ENCODE measurements around the gene HUS1B. TPM values are rescaled to one million over a fixed set of nuclear protein-coding genes. Genes with fewer than 3 reads are reported as not detected.

HUS1B gene
- total RNA-seq, 4 donors from 2014 or later = 2.3 to 4.8 (median 4.0) TPM

- WGBS, 2 donors = 95% methylated on average over 9 of the region's 9 CpGs
- H3K36me3 ChIP-seq = no peaks in the 10 kb centered on the region
- DNase-seq = no peak
- H3K4me3 ChIP-seq (replicated peaks in 1 of 3) = no peak overlapping the region
- intact Hi-C loops (cut with DNase I) = no loop called here
- H3K9me3 ChIP-seq = no peaks in the 10 kb centered on the region
- no peak for TF ChIP-seq CTCF (IDR thresholded peaks at IDR 0.05)
- TF ChIP-seq POLR2A (IDR thresholded peaks at IDR 0.05) = no peak
- no peaks in the 10 kb centered on the region for H3K27me3 ChIP-seq
- no peaks in the 10 kb centered on the region for H3K4me1 ChIP-seq
- no peak overlapping the region for H3K27ac ChIP-seq
Observed at GRCh38 chr6:626236-626635, 30.7 kb downstream of the HUS1B start.

- Histone ChIP-seq H3K4me3 (replicated peaks in 1 of 3) (no peak overlapping the region), H3K27me3 (no peaks in the 10 kb centered on the region), H3K27ac (no peak overlapping the region), H3K9me3 (no peaks in the 10 kb centered on the region), H3K36me3 (no peaks in the 10 kb centered on the region), H3K4me1 (no peaks in the 10 kb centered on the region)
- 87% methylated on average over 11 of the region's 11 CpGs for whole genome bisulfite sequencing, 2 donors
- TF ChIP-seq POLR2A (IDR thresholded peaks at IDR 0.05) = no peak
- TF ChIP-seq CTCF (IDR thresholded peaks at IDR 0.05) = no peak
- intact Hi-C loops (cut with DNase I) = no loop called here
- no peak for DNase-seq
Observed at GRCh38 chr6:624979-625378, 31.9 kb downstream of the HUS1B start.

- no peak overlapping the region for H3K27ac ChIP-seq
- TF ChIP-seq POLR2A (IDR thresholded peaks at IDR 0.05) (no peak), CTCF (IDR thresholded peaks at IDR 0.05) (no peak)
- no peak overlapping the region for H3K4me3 ChIP-seq (replicated peaks in 1 of 3)
- H3K27me3 ChIP-seq = no peaks in the 10 kb centered on the region
- H3K4me1 ChIP-seq = no peaks in the 10 kb centered on the region
- no peaks in the 10 kb centered on the region for H3K9me3 ChIP-seq
- intact Hi-C loops (cut with DNase I) = no loop called here
- no peak for DNase-seq
- H3K36me3 ChIP-seq = no peaks in the 10 kb centered on the region
- WGBS, 2 donors = 85 to 86% methylated on average over 7 of the region's 7 CpGs
Observed at GRCh38 chr6:622462-622861, 34.4 kb downstream of the HUS1B start.

- H3K36me3 ChIP-seq = peaks cover 0 to 5% of the 10 kb centered on the region in 2 donors
- H3K4me3 ChIP-seq (replicated peaks in 1 of 3) = no peak overlapping the region
- 94 to 95% methylated on average over 9 of the region's 9 CpGs for WGBS, 2 donors
- H3K4me1 ChIP-seq = no peaks in the 10 kb centered on the region
- H3K9me3 ChIP-seq = no peaks in the 10 kb centered on the region
- H3K27me3 ChIP-seq = no peaks in the 10 kb centered on the region
- intact Hi-C loops (cut with DNase I) = no loop called here
- no peak overlapping the region for H3K27ac ChIP-seq
- TF ChIP-seq CTCF (IDR thresholded peaks at IDR 0.05) (no peak), POLR2A (IDR thresholded peaks at IDR 0.05) (no peak)
- DNase-seq = no peak
Observed at GRCh38 chr6:621931-622330, 35.0 kb downstream of the HUS1B start.

- Histone ChIP-seq H3K27me3 (no peaks in the 10 kb centered on the region), H3K9me3 (no peaks in the 10 kb centered on the region), H3K27ac (no peak overlapping the region), H3K36me3 (peaks cover 0 to 5% of the 10 kb centered on the region in 2 donors), H3K4me3 (replicated peaks in 1 of 3) (no peak overlapping the region), H3K4me1 (no peaks in the 10 kb centered on the region)
- DNase-seq = no peak
- 93% methylated on average over 2 to 4 of the region's 4 CpGs for WGBS, 2 donors
- intact Hi-C loops (cut with DNase I) = no loop called here
- TF ChIP-seq CTCF (IDR thresholded peaks at IDR 0.05) (no peak), POLR2A (IDR thresholded peaks at IDR 0.05) (no peak)
Observed at GRCh38 chr6:620950-621349, 36.0 kb downstream of the HUS1B start.

Measured in thyroid gland (tissue), 4 donors.